GM12878 (cell line): ENCODE data around the gene FAM227B. TPM values are rescaled to one million over a fixed set of nuclear protein-coding genes. Genes with fewer than 3 reads are reported as not detected.
"Not testable (repeated sequence)": the region's sequence is repeated elsewhere in the genome, so short reads cannot be mapped to it uniquely, and the experiment has no call there.

ENCODE experiments used
- ATAC-seq: fragments of 200-7000 bp; cut with Tn5 transposase; 3 replicates; pipeline ENCODE4 v1.9.1; 2020; ENCODE audit warnings: mild to moderate bottlenecking, moderate library complexity
- BruUV-seq: library from RNA; stranded (reverse); fragments of 400-500 nt; replicated peaks from 2 replicates; lab custom pipeline; 2021; lab: Mats Ljungman, UMichigan
- CTCF ChIA-PET: fragments of 300-600 bp; sonication (Branson Sonifier 250); formaldehyde crosslinking; extraction: SDS; loops from one replicate; lab custom pipeline; 2021; ENCODE audit warnings: inconsistent platforms; lab: Yijun Ruan, JAX
- POLR2A ChIA-PET: fragments of 350-600 bp; formaldehyde crosslinking; extraction: SDS; loops from one replicate; lab custom pipeline; 2021; ENCODE audit warnings: inconsistent platforms; lab: Charles Lee
- RAD21 ChIA-PET: fragments of 300-600 bp; sonication (Branson Sonifier 250); formaldehyde crosslinking; loops from one replicate; lab custom pipeline; 2023; ENCODE audit warnings: antibody characterized with exemption; ENCODE audit not compliant: unreplicated experiment; lab: Charles Lee
- SMC1A ChIA-PET: fragments of 300-600 bp; sonication (Branson Sonifier 250); formaldehyde crosslinking; loops from one replicate; lab custom pipeline; 2023; ENCODE audit not compliant: unreplicated experiment, uncharacterized antibody; lab: Charles Lee
- DNase-seq: peaks from one replicate; pipeline ENCODE4 v3.0.0-alpha.2; 2011; ENCODE audit warnings: low read depth, low spot score
- FAIRE-seq: peaks from 3 replicates; lab custom pipeline; 2011; peaks lifted over from hg19 to GRCh38; lab: Jason Lieb, UNC
- H2AFZ ChIP-seq: 2 replicates; pipeline ENCODE4 v1.6.0; 2011; ENCODE audit warnings: low read depth, low read length, control low read depth; ENCODE audit not compliant: control insufficient read depth
- H3K27ac ChIP-seq: 2 replicates; pipeline ENCODE4 v1.5.1; 2011; ENCODE audit warnings: control low read depth; ENCODE audit not compliant: control insufficient read depth, insufficient read depth
- H3K27me3 ChIP-seq, 2 experiments: replicated peaks in 1 of 2; 2 replicates each; pipeline versions ENCODE4 v1.6.0 to v1.6.1; 2011; ENCODE audit warnings: low read length in 1 of 2; ENCODE audit not compliant: control insufficient read depth in 2 of 2, insufficient read depth in 2 of 2
- H3K36me3 ChIP-seq, 2 experiments: 2 replicates each; pipeline ENCODE4 v1.5.1; 2011; ENCODE audit warnings: low read length in 1 of 2; ENCODE audit not compliant: control insufficient read depth in 2 of 2, insufficient read depth in 2 of 2
- H3K4me1 ChIP-seq: 2 replicates; pipeline ENCODE4 v1.6.1; 2011; ENCODE audit warnings: mild to moderate bottlenecking, low read length, moderate library complexity, mixed read lengths; ENCODE audit not compliant: control insufficient read depth, insufficient read depth
- H3K4me2 ChIP-seq: 2 replicates; pipeline ENCODE4 v1.6.0; 2011; ENCODE audit warnings: control low read depth; ENCODE audit not compliant: control insufficient read depth, insufficient read depth
- H3K4me3 ChIP-seq: fragments of 200-600 bp; sonication (generic); 2 replicates; pipeline ENCODE4 v1.5.1; 2016
- H3K79me2 ChIP-seq: 2 replicates; pipeline ENCODE4 v1.6.0; 2011; ENCODE audit warnings: low read length; ENCODE audit not compliant: control insufficient read depth, insufficient read depth
- H3K9ac ChIP-seq: 2 replicates; pipeline ENCODE4 v1.8.0; 2011; ENCODE audit warnings: low read length, control low read depth, mixed read lengths; ENCODE audit not compliant: control insufficient read depth, insufficient read depth
- H3K9me3 ChIP-seq: replicated peaks from 3 replicates; pipeline ENCODE4 v1.5.1; 2011; ENCODE audit warnings: mild to moderate bottlenecking, low read length; ENCODE audit not compliant: control insufficient read depth, insufficient read depth
- H4K20me1 ChIP-seq: 2 replicates; pipeline ENCODE4 v1.6.0; 2011; ENCODE audit not compliant: control insufficient read depth, insufficient read depth
- ASH2L ChIP-seq: fragments of 300-600, 200-600 bp; sonication (generic); IDR thresholded peaks from 2 replicates; pipeline ENCODE4 v1.6.1; 2017; ENCODE audit warnings: low read depth, mild to moderate bottlenecking, borderline replicate concordance
- HCFC1 ChIP-seq: fragments of 150-350 bp; IDR thresholded peaks from 2 replicates; pipeline ENCODE4 v1.6.1; 2014; ENCODE audit warnings: low read length
- SUPT20H ChIP-seq: IDR thresholded peaks from 2 replicates; pipeline ENCODE4 v1.6.1; 2011; ENCODE audit warnings: low read depth, mild to moderate bottlenecking, low read length, moderate library complexity, borderline replicate concordance; ENCODE audit not compliant: control insufficient read depth
- WGBS: methylation state at CpG from one replicate; pipeline ENCODE4 v1.1.6; 2016; ENCODE audit warnings: low lambda C conversion rate; ENCODE audit not compliant: insufficient replicate concordance, insufficient coverage; ENCODE audit errors: missing lambda C conversion rate; 5-methylcytosine and 5-hydroxymethylcytosine counted together
- in situ Hi-C: fragments of 300-500 bp; cut with MboI; formaldehyde crosslinking; loops from 9 replicates; pipeline ENCODE4 v1.14.3; 2018; ENCODE audit warnings: mixed read lengths
- intact Hi-C: fragments of 100-400 bp; cut with micrococcal nuclease; formaldehyde crosslinking; loops from one replicate; pipeline ENCODE4 v1.14.2; 2022; ENCODE audit not compliant: unreplicated experiment
- polyA plus RNA-seq, 11 experiments: library from polyadenylated mRNA; depleted of rRNA in 4 of 11; unstranded in 6 of 11; stranded (reverse) in 5 of 11; fragments of >200 nt; fragmentation: Nextera tagmentation in 4 of 11; fragmentation: Illumina TruSeq in 1 of 11; extraction: Ambion mirVana in 4 of 11; extraction: Trizol in 1 of 11; gene quantifications; 1 replicate in 1 of 11; 2 replicates in 10 of 11; pipeline versions ENCODE4 v1.2.1 to v1.2.3, GENCODE V29; 2011 to 2016; ENCODE audit warnings: inconsistent platforms in 2 of 11, missing spikeins in 2 of 11, low read depth in 1 of 11
- total RNA-seq, 4 experiments: library from RNA; depleted of rRNA in 3 of 4; stranded (reverse); fragments of >200 nt in 3 of 4; fragmentation: Illumina TruSeq in 1 of 4; extraction: Trizol in 1 of 4; gene quantifications; 2 replicates each; pipeline versions ENCODE4 v1.2.1 to v1.2.3, GENCODE V29; 2013 to 2021

Gene FAM227B
- total and polyA plus RNA-seq, 10 of the 15 experiments (the other 5 are each of a cell fraction or from before 2014, with no cell fraction given): 3.9 to 12.6 (median 6.9) TPM

DNA sequence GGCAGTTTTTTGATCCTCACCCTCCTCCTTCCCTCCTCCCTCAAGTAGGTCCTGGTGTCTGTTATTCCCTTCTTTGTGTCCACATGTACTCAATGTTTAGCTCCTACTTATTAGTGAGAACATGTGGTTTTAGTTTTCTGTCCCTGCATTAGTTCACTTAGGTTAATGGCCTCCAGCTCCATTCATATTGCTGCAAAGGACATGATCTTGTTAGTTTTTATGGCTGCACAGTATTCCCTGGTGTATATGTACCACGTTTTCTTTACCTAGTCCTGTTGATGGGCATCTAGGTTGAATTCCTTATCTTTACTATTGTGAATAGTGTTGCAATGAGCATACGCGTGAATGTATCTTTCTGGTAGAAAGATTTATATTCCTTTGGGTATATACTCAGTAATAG lies 259.2 kb downstream of the FAM227B start:
- H3K4me3 ChIP-seq: no peak overlapping the region
- ChIA-PET SMC1A (no interaction called here), CTCF (no interaction called here), RAD21 (no interaction called here), POLR2A (no interaction called here)
- no peak overlapping the region for H3K27ac ChIP-seq
- H3K9ac ChIP-seq: no peak overlapping the region
- BruUV-seq: no TSS peak
- in situ Hi-C loops (no loop called here), intact Hi-C loops (no loop called here)
- H3K4me2 ChIP-seq: no peak overlapping the region
- H3K4me1 ChIP-seq: no peaks in the 10 kb centered on the region
- WGBS: 67% methylated on average over 3 of the region's 3 CpGs
- no peak for TF ChIP-seq HCFC1
- TF ChIP-seq ASH2L: no peak
- no peak for TF ChIP-seq SUPT20H
- no peaks in the 10 kb centered on the region for H4K20me1 ChIP-seq
- no peaks in the 10 kb centered on the region for H3K9me3 ChIP-seq
- ATAC-seq (no peak), DNase-seq (no peak), FAIRE-seq (no peak)
- no peaks in the 10 kb centered on the region for H3K36me3 ChIP-seq
- no peak overlapping the region for H2AFZ ChIP-seq
- no peaks in the 10 kb centered on the region for H3K27me3 ChIP-seq
- H3K79me2 ChIP-seq: no peaks in the 10 kb centered on the region

DNA sequence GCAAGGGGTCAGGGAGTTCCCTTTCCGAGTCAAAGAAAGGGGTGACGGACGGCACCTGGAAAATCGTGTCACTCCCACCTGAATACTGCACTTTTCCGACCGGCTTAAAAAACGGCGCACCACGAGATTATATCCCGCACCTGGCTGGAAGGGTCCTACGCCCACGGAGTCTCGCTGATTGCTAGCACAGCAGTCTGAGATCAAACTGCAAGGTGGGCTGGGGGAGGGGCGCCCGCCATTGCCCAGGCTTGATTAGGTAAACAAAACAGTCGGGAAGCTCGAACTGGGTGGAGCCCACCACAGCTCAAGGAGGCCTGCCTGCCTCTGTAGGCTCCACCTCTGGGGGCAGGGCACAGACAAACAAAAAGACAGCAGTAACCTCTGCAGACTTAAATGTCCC lies 266.2 kb downstream of the FAM227B start:
- H3K79me2 ChIP-seq, BruUV-seq, H4K20me1 ChIP-seq, H3K4me1 ChIP-seq, RAD21 ChIA-PET, H3K9ac ChIP-seq, CTCF ChIA-PET, FAIRE-seq, H3K27ac ChIP-seq, SMC1A ChIA-PET, POLR2A ChIA-PET, DNase-seq, H3K4me2 ChIP-seq, H3K27me3 ChIP-seq, H3K4me3 ChIP-seq, H2AFZ ChIP-seq, in situ Hi-C loops, intact Hi-C loops, H3K9me3 ChIP-seq, H3K36me3 ChIP-seq, ATAC-seq: not testable (repeated sequence)
- WGBS: 92% methylated on average over 17 of the region's 17 CpGs
